GM10248 (cell line): ENCODE results near the gene FAM180B.

Experiments
- CTCF ChIA-PET: fragments of 300-600 bp; sonication (Branson Sonifier 250); formaldehyde crosslinking; extraction: SDS; loops from one replicate; lab custom pipeline; 2021; ENCODE audit warnings: antibody characterized with exemption; lab: Yijun Ruan, JAX
- POLR2A ChIA-PET: fragments of 350-650 bp; sonication (Branson Sonifier 250); formaldehyde crosslinking; extraction: SDS; loops from one replicate; lab custom pipeline; 2020; ENCODE audit warnings: antibody characterized with exemption; lab: Yijun Ruan, JAX
- DNase-seq: peaks from one replicate; pipeline ENCODE4 v3.0.0; 2012; ENCODE audit errors: extremely low spot score
- TF ChIP-seq, protein P1 (sequence below): IDR thresholded peaks from 2 replicates; pipeline ENCODE4 v1.5.1; 2012; ENCODE audit warnings: mild to moderate bottlenecking, low read depth; ENCODE audit errors: extremely low read depth, missing control alignments, control extremely low read depth

FAM180B gene

DNA sequence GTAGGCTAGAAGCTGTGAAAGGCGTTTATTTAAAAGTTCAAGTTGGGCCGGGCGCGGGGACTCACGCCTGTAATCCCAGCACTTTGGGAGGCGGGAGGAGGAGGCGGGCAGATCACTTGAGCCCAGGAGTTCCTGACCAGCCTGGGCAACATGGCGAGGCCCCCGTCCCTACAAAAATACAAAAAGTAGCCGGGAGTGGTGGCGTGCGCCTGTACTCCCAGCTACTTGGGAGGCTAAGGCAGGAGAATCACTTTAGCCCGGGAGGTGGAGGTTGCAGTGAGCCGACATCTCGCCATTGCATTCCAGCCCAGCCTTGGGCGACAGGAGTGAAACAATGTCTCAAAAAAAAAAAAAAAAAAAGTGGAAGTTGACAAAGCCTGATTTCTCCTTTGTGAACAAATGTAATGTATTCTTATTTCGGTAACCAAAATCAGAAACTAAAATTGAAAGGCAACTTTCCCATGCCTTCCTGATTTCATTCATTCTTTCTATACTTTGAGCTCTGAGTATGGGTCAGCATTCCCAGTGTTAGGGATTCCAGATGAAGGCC is 20.3 kb upstream of the FAM180B start:
- POLR2A ChIA-PET, result no interaction called here
- TF ChIP-seq, protein P1, sequence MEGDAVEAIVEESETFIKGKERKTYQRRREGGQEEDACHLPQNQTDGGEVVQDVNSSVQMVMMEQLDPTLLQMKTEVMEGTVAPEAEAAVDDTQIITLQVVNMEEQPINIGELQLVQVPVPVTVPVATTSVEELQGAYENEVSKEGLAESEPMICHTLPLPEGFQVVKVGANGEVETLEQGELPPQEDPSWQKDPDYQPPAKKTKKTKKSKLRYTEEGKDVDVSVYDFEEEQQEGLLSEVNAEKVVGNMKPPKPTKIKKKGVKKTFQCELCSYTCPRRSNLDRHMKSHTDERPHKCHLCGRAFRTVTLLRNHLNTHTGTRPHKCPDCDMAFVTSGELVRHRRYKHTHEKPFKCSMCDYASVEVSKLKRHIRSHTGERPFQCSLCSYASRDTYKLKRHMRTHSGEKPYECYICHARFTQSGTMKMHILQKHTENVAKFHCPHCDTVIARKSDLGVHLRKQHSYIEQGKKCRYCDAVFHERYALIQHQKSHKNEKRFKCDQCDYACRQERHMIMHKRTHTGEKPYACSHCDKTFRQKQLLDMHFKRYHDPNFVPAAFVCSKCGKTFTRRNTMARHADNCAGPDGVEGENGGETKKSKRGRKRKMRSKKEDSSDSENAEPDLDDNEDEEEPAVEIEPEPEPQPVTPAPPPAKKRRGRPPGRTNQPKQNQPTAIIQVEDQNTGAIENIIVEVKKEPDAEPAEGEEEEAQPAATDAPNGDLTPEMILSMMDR, result no peak
- CTCF ChIA-PET, result interaction anchor here (1.0 to 5.4 kb wide), 2 partner anchors 11 to 12 kb away, joined by 6 to 43 read pairs; partner anchors contain the start of genes CELF1, KBTBD4 and NDUFS3
- no peak for DNase-seq

DNA sequence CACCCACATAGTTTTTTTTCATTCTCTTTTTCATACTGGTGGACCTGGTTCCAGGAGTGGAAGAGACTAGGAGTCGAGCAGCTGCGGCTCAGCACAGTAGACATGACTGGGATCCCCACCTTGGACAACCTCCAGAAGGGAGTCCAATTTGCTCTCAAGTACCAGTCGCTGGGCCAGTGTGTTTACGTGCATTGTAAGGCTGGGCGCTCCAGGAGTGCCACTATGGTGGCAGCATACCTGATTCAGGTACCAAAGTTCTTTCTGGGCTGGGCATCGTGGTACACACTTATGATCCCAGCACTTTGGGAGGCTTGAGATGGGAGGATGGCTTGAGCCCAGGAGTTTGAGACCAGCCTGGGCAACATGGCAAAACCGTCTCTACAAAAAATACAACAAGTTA is 16.8 kb upstream of the FAM180B start:
- TF ChIP-seq, protein P1, result no peak
- POLR2A ChIA-PET, result interaction anchor here (0.7 kb wide), 1 partner anchor 254 kb away, joined by 4 read pairs; no protein-coding TSS in a partner anchor
- no peak for DNase-seq
- CTCF ChIA-PET, result interaction anchor here (0.9 kb wide), 1 partner anchor 16 kb away, joined by 5 read pairs; no protein-coding TSS in a partner anchor

DNA sequence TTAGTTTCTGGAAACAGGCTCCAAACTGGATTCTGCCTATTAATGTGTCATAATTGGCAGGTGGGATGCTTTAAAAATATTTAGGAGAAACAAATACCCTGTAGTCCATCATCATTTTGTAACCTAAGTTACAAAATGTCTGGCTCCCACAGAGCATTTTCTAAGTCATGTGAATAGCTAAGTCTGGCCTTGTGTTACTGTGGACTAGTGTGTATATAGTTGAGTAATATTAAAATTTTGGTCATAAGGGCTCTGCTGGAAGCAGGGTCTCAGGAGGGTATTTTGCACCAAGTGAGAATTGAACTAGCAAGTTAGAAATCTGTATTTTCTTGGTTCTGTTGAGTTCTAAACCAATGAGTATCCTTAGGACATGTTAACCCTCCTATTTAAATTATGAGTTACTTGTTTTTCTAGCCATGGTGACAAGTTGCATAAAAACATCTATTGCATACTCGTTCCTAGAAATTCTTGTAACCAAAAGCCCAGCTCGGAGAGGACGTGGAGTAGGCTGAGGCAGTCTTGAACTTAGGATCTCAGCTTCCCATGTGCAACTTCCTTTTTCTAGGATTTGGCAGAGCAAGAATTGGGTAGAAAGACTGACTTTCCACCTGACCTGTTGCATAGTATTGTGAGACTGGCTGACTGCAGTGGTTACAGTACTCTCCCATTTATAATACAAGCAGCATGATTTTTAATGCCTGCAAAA is 15.7 kb upstream of the FAM180B start:
- no peak for DNase-seq
- CTCF ChIA-PET, result interaction anchor here (0.9 to 1.4 kb wide), 2 partner anchors 17 to 37 kb away, joined by 4 to 5 read pairs; no protein-coding TSS in a partner anchor
- POLR2A ChIA-PET, result interaction anchor here (0.6 kb wide), 1 partner anchor 371 kb away, joined by 3 read pairs; no protein-coding TSS in a partner anchor
- TF ChIP-seq, protein P1, result no peak

DNA sequence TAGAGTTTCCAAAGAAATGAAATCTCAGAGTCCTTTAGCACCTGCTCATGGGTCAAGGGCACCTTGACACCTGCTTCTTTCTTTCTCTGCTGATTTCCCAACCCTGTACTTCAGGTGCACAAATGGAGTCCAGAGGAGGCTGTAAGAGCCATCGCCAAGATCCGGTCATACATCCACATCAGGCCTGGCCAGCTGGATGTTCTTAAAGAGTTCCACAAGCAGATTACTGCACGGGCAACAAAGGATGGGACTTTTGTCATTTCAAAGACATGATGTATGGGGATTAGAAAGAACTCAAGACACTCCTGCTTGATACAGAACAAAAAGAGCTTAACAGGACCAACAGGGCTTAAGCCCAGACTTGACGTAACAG is 15.1 kb upstream of the FAM180B start:
- no peak for DNase-seq
- ChIA-PET CTCF (interaction anchor here (1.4 kb wide), 1 partner anchor 37 kb away, joined by 4 read pairs; no protein-coding TSS in a partner anchor), POLR2A (no interaction called here)
- TF ChIP-seq, protein P1, result no peak

DNA sequence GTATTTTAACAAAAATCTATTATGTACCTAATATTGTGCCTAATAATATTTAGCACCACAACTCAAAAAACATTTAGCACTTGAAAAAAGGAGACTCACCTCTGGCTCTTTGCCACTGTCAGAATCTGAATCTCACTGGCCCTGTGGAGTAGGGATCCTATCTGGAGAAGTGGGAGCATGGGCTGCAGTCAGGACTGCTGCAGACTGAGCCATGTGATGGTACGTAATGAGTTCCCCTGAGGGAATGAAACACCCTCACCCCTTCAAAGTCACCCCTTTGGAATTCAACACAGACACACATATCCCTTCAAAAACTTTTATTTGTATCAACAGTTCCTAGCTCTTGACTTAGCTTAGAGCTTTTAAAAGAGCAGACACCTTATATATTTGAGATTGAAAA is 14.6 kb upstream of the FAM180B start:
- ChIA-PET CTCF (interaction anchor here (1.0 to 1.4 kb wide), 2 partner anchors 19 to 38 kb away, joined by 4 read pairs; partner anchors contain the start of gene CELF1), POLR2A (no interaction called here)
- DNase-seq, result no peak
- TF ChIP-seq, protein P1, result no peak

DNA sequence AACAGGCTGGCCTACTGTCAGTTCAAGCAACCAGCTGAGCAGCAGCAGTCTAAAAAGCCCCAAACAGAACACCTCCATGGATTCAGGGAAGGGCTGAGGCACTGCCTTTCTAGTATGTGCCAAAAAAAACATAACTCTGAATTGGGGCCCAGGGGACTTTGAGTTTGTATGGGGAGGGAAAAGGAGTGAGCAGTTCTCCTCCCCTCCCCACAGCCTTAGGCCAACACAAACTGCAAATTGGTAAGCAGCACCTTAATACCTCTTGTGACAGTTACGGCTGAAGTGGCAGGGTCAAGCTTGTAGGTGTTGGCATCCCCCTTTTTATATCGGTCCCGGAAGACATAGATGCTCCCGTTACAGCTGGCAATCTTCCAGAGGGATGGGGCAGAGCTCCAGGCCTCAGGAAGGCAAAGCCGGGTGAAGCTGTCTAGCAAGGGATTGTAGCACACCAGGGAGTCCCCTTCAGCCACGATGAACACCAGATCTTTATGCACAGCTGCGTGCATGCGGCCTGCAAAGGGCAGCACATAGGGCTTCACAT is 13.7 kb upstream of the FAM180B start:
- DNase-seq, result no peak
- CTCF ChIA-PET, result interaction anchor here (1.0 to 2.0 kb wide), 3 partner anchors 12 to 179 kb away, joined by 3 to 4 read pairs (median 4); partner anchors contain the start of gene CELF1
- POLR2A ChIA-PET, result no interaction called here
- TF ChIP-seq, protein P1, result no peak
